ENCODE data around the gene RBM19.
"Not testable (repeated sequence)": the region's sequence is repeated elsewhere in the genome, so short reads cannot be mapped to it uniquely, and the experiment has no call there.

The RBM19 gene

GRCh38 chr12:113823816-113824215 lies 142.3 kb downstream of the RBM19 start:
- DNase-seq, result no peak

GRCh38 chr12:113823016-113823415 lies 143.1 kb downstream of the RBM19 start:
- DNase-seq, result no peak

GRCh38 chr12:113820842-113821241 lies 145.3 kb downstream of the RBM19 start:
- no peak for DNase-seq

GRCh38 chr12:113820309-113820708 lies 145.8 kb downstream of the RBM19 start:
- no peak for DNase-seq

DNA sequence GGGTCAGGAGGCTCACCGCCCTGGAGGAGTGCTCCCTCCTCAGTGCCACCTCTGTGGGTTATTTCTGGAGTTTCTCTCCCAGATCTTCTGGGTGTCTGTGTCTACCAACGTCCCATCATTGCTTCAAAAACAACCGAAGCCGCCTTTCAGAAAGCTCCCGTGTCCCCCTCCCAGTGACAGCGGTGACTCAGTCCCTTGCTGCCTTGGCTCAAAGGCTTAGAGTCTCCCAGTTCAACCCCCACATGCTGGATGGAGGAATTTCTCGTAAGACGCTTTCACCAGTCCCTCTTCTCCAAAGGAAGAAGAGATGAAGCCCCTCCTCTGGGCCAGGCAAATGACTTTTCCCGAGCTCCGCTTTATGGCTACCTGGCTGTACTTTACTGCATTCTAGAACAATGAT lies 146.6 kb downstream of the RBM19 start:
- DNase-seq, result no peak

DNA sequence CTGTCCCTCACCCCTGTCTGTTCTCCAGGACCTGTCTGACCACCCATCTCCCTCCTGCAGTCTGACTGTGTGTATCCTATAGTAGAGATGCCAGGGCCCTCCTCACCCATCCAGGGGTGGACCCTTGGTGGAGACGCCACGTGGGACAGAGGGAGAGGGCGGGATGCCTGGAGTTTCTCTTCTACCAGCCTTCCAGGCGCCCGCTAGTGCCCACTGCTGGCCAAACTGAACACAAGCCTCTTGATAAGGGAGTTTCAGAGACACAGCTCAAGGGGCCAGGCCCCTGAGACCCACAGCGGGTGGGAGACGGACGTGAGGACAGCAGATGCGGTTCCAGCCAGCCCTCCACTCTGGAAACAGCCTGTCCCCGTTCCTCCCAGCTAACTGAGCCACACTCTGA lies 147.3 kb downstream of the RBM19 start:
- no peak for DNase-seq

GRCh38 chr12:113818283-113818682 lies 147.8 kb downstream of the RBM19 start:
- DNase-seq, result no peak

DNA sequence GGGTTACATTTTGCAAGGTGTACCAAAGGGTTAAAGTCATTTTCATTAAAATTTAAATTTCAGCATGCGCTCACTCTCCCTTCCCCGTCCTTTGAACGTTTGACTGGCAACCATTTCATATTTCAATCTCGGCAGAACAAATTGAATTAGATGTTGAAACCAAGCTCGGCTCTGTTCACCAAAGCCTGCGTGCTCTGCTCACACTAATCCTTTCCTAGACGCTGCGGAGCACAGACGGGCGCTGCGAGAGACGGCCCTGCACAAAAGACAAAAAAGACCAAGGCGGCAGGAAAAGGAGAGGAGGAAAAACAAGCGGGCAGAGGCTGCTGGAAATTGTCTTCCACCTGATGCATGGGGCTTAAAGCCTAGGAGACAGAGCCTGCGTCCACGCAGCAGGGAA lies 149.3 kb downstream of the RBM19 start:
- DNase-seq, result no peak

DNA sequence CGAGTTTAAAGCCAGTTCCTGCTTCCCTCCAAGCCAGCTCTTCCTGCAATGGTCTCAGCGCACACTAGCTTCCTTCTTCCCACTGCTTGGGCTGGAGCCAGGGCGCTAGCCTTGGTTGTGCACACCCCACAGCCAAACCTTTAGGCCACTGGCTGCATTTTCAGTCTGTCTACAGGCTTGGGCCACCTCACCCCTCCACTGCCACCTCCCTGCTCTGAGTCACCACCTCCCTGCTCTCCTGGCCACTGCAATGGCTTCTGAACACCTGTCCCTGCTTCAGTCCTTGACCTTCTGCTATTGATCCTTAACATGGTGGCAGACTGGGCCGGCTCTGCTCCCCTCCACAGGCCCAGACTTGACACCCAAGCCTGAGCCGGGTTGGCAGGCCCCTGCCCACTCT lies 151.1 kb downstream of the RBM19 start:
- no peak for DNase-seq

DNA sequence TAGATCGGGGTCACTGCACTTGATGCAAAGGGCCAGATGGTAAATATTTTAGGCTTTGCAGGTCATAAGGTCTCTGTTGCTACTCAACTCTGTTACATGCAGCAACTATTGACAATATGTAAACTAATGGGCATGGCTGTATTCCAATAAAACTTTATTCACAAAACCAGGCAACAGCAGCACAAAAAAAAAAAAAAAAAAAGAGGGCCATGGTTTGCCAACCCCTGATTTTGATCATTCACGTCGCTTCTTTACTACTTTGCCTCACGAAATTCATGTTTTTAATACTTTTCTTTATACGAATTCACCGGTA lies 152.9 kb downstream of the RBM19 start:
- no peak for DNase-seq

- no peak for DNase-seq
Observed at GRCh38 chr12:113812411-113813228, 153.5 kb downstream of the RBM19 start.

DNA sequence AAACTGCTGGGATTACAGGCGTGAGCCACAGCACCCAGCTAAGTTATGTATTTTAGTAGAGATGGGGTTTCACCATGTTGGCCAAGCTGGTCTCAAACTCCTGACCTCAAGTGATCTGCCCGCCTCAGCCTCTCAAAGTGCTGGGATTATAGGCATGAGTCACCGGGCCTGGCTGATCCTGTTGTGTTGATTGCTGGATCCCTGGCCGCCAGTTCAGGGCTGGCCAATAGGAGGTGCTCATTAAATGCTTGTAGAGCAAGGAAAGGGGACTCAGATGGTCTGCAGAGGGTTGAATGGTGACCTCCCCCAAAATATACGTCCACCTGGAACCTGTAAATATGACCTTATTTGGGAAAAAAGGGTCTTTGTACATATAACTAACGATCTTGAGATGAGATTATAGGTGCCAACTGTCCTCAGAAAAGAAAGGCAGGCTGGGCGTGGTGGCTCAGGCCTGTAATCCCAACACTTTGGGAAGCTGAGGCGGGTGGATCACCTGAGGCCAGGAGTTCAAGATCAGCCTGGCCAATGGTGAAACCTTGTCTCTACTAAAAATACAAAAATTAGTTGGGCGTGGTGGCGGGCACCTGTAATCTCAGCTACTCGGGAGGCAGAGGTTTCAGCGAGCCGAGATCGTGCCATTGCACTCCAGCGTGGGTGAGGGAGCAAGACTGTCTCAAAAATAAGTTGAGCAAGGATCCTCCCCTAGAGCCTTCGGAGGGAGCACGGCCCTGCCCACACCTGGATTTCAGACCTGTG lies 156.5 kb downstream of the RBM19 start:
- DNase-seq, result not testable (repeated sequence)

DNA sequence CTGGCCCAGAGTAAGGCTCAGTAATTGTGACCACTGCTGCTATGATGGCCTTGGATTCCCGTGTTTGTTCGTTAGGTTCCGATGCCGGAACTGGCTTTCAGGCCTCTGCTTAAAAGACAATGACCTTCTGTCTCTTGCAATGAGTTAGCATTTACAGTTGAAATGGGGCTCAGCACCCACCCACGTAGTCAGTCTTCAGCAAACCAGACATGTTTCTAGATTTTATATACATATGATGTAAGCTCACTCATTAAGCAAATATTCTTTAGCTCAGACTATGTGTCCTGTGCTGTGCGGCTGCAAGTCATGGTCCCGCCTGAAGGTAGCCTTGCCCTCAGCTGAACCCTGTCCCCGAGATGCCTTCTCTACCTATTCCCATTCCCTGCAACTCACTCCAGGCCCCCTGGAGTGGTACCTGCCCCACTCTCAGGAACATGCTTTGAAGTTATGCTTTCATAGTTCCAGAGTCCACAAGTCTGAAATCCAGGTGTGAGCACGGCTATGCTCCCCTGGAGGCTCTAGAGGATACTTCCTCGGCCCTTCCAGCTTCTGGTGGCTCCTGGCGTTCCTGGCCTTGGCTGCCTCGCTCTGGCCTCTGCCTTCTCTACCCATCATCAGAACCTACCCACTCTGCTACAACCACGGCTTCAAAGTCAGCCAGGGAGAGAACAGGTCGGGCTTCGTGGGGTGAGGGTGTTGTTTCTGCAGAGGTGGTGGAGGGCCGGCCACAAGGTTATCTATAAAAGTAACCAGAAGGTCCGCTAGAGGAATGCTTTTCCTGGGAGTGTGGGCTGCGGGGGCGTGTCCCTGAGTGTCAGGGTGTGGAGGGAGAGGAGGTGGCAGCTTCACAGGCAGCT lies 157.8 kb downstream of the RBM19 start:
- DNase-seq, result no peak

- DNase-seq, result no peak
Observed at GRCh38 chr12:113805673-113806072, 160.5 kb downstream of the RBM19 start.

- DNase-seq, result no peak
Observed at GRCh38 chr12:113804961-113805600, 161.0 kb downstream of the RBM19 start.

GRCh38 chr12:113803759-113804140 lies 162.4 kb downstream of the RBM19 start:
- no peak for DNase-seq

GRCh38 chr12:113802966-113803758 lies 163.0 kb downstream of the RBM19 start:
- DNase-seq, result no peak

DNA sequence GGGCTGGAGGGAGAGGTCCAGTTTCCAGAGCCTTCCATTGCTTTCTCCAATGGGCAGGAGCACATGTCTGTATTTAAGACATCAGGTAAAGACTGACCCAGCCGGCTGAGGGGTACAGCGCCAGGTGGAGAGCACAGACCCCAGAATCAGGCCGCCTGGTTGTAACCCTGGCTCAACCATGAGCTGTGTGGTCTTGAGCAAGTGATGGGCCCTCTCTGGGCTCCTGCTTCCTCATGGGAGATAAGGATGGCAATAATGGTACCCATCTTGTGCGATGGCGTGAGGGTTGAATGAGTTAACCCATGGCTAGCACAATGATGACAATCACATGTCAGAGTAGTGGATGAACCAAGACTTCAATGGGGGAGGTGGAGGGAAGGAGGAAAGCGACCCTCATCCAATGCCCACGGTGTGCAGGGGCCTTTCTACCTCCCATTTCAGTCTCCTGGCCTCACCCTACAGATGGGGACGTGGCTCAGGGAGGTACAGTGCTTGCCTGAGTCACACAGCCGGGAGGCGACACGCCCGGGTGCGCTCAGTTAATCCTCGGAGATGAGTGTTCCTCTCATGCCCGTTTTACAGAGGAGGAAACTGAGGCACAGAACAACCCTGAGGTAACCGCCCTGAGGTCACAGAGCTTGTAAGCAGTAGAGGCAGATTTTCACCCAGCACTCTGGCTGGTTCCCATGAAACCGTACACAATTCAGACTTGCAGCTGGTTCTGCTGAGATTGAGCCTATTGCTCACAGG lies 163.9 kb downstream of the RBM19 start:
- DNase-seq, result no peak

- no peak for DNase-seq
Observed at GRCh38 chr12:113800201-113800600, 165.9 kb downstream of the RBM19 start.

DNA sequence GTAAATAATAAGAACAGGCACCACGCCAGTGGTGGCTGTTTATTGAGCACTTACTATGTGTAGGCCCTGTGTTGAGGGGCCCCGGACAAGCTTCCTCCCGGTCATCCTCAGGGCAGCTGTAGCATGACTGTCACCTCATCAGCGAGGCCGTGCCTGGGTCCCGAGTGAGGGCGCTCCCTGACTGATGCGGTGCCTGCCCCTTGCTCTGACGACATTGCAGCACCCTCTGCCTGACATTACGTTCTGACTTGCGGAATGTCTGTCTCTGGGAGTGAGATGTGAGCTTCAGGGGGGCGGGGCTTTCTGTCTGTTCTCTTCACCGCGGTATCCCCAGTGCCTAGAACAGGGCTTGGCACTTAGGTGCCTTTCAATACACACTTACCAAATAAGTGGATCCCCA lies 167.6 kb downstream of the RBM19 start:
- DNase-seq, result no peak

GRCh38 chr12:113797535-113797868 lies 168.6 kb downstream of the RBM19 start:
- no peak for DNase-seq
